ENCODE results near the gene ILRUN. TPM values are rescaled to one million over a fixed set of nuclear protein-coding genes. Genes with fewer than 3 reads are reported as not detected.
A peak's percentile ranks its signal among the peaks of the same experiment; 100 is the strongest.

The ILRUN gene
- total and polyA plus RNA-seq, 10 donors, result 14.6 to 75.5 (median 58.2) TPM

GRCh38 chr6:34696189-34696738, 303 bp downstream of the ILRUN start:
- TF ChIP-seq POLR2A (IDR thresholded peaks at IDR 0.05) (no peak), CTCF (IDR thresholded peaks at IDR 0.05 in 8 of 11, conservative IDR thresholded peaks at IDR 0.05 in 3 of 11) (no peak), POLR2AphosphoS5 (IDR thresholded peaks at IDR 0.05) (no peak)
- Histone ChIP-seq H3K36me3 (no peaks in the 10 kb centered on the region), H3K4me1 (peaks cover 24 to 60% (median 54%) of the 10 kb centered on the region in 6 donors), H3K9me3 (no peaks in the 10 kb centered on the region), H3K27me3 (replicated peaks in 1 of 7) (no peaks in the 10 kb centered on the region), H3K27ac (peak overlapping the region; percentile 94 to 96 (median 95)), H3K4me3 (peak overlapping the region; percentile 55 to 93 (median 87))
- WGBS, 5 donors, result 0 to 1% (median 1%) methylated on average over 17 to 41 of the region's 41 CpGs
- intact Hi-C loops (cut with DNase I; ENCODE audit: low total_unique reads), result no loop called here
- no peak for DNase-seq

GRCh38 chr6:34695729-34696188, 808 bp downstream of the ILRUN start:
- WGBS, 5 donors, result 21 to 34% (median 23%) methylated on average over 5 of the region's 5 CpGs
- intact Hi-C loops (cut with DNase I; ENCODE audit: low total_unique reads), result no loop called here
- Histone ChIP-seq H3K4me1 (peaks cover 24 to 65% (median 58%) of the 10 kb centered on the region in 6 donors), H3K4me3 (peak overlapping the region; percentile 55 to 93 (median 87)), H3K27me3 (replicated peaks in 1 of 7) (no peaks in the 10 kb centered on the region), H3K36me3 (no peaks in the 10 kb centered on the region), H3K27ac (peak overlapping the region; percentile 94 to 96 (median 95)), H3K9me3 (no peaks in the 10 kb centered on the region)
- no peak for DNase-seq
- TF ChIP-seq POLR2A (IDR thresholded peaks at IDR 0.05) (no peak), CTCF (IDR thresholded peaks at IDR 0.05 in 8 of 11, conservative IDR thresholded peaks at IDR 0.05 in 3 of 11) (no peak), POLR2AphosphoS5 (IDR thresholded peaks at IDR 0.05) (no peak)

GRCh38 chr6:34692280-34692679, 4.3 kb downstream of the ILRUN start:
- Histone ChIP-seq H3K9me3 (no peaks in the 10 kb centered on the region), H3K36me3 (peaks cover 0 to 12% (median 2%) of the 10 kb centered on the region in 6 donors), H3K4me3 (no peak overlapping the region), H3K27ac (no peak overlapping the region), H3K27me3 (replicated peaks in 1 of 7) (no peaks in the 10 kb centered on the region), H3K4me1 (peaks cover 20 to 81% (median 66%) of the 10 kb centered on the region in 6 donors)
- intact Hi-C loops (cut with DNase I; ENCODE audit: low total_unique reads), result no loop called here
- no peak for DNase-seq
- TF ChIP-seq POLR2AphosphoS5 (IDR thresholded peaks at IDR 0.05), result no peak
- no peak for TF ChIP-seq CTCF (IDR thresholded peaks at IDR 0.05 in 8 of 11, conservative IDR thresholded peaks at IDR 0.05 in 3 of 11)
- TF ChIP-seq POLR2A (IDR thresholded peaks at IDR 0.05), result no peak
- WGBS, 5 donors, result 90 to 97% (median 93%) methylated on average over 4 of the region's 4 CpGs

- TF ChIP-seq POLR2AphosphoS5 (IDR thresholded peaks at IDR 0.05) (no peak), POLR2A (IDR thresholded peaks at IDR 0.05) (no peak)
- Histone ChIP-seq H3K4me1 (peaks cover 10 to 81% (median 51%) of the 10 kb centered on the region in 6 donors), H3K4me3 (no peak overlapping the region), H3K27me3 (replicated peaks in 1 of 7) (no peaks in the 10 kb centered on the region), H3K9me3 (no peaks in the 10 kb centered on the region), H3K36me3 (peaks cover 0 to 12% (median 2%) of the 10 kb centered on the region in 6 donors), H3K27ac (no peak overlapping the region)
- DNase-seq, result no peak
- intact Hi-C loops (cut with DNase I; ENCODE audit: low total_unique reads), result no loop called here
These were observed 6.8 kb downstream of the ILRUN start for GRCh38 chr6:34689742-34690141.

Measured in spleen (tissue), 11 donors.